ENCODE measurements around the gene FAM135A.

GRCh38 chr6:70414813-70415212 is 1.5 kb downstream of the FAM135A start:
- no peak for TF ChIP-seq FOXK1 (CRISPR knock-in tag; IDR thresholded peaks at IDR 0.05; ENCODE audit: borderline replicate concordance, low read depth)
- TF ChIP-seq CREB1 (IDR thresholded peaks at IDR 0.05): no peak
- TF ChIP-seq CREB1 (CRISPR knock-in tag; IDR thresholded peaks at IDR 0.05): no peak
- no peak for TF ChIP-seq ZNF672 (CRISPR knock-in tag; IDR thresholded peaks at IDR 0.05)
- no peak for TF ChIP-seq NR1H2 (CRISPR knock-in tag; IDR thresholded peaks at IDR 0.05; ENCODE audit: borderline replicate concordance, low read depth)
- TF ChIP-seq ZFP91 (CRISPR knock-in tag; IDR thresholded peaks at IDR 0.05; ENCODE audit: borderline replicate concordance): no peak
- TF ChIP-seq MEIS2 (CRISPR knock-in tag; IDR thresholded peaks at IDR 0.05): no peak
- no peak for TF ChIP-seq SRF (IDR thresholded peaks at IDR 0.05; ENCODE audit: low read depth, low read length)
- TF ChIP-seq EP300 (IDR thresholded peaks at IDR 0.05; ENCODE audit: low read depth in 2 of 2, low read length in 2 of 2): no peak
- TF ChIP-seq EP300 (CRISPR knock-in tag; IDR thresholded peaks at IDR 0.05; ENCODE audit: borderline replicate concordance): no peak
- TF ChIP-seq ZNF549 (CRISPR knock-in tag; IDR thresholded peaks at IDR 0.05): no peak
- no peak for TF ChIP-seq SMC3 (IDR thresholded peaks at IDR 0.05; ENCODE audit: low read length)
- no peak for TF ChIP-seq RORA (CRISPR knock-in tag; IDR thresholded peaks at IDR 0.05)
